Measurements from ENCODE around the gene LPP.

The LPP gene

DNA sequence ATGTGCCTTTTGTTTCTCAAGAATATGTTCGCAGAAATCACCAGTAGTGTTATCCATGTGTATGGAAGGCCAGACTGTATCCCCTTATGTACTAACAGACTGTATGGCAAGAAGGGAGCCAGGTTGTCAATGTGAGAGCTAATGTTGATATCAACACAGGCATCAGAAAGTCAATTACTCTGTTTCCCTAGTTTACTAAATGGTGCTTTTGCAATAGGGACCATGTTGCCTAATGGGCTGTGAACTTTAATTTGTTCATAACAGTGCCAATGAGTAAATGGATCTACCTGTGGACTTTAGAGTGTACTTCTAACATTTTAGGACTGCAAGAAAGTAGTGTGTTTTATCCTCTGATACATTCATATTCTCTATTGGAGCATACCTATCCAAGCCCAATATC, 586.1 kb downstream of the LPP start:
- FAIRE-seq, result no peak

DNA sequence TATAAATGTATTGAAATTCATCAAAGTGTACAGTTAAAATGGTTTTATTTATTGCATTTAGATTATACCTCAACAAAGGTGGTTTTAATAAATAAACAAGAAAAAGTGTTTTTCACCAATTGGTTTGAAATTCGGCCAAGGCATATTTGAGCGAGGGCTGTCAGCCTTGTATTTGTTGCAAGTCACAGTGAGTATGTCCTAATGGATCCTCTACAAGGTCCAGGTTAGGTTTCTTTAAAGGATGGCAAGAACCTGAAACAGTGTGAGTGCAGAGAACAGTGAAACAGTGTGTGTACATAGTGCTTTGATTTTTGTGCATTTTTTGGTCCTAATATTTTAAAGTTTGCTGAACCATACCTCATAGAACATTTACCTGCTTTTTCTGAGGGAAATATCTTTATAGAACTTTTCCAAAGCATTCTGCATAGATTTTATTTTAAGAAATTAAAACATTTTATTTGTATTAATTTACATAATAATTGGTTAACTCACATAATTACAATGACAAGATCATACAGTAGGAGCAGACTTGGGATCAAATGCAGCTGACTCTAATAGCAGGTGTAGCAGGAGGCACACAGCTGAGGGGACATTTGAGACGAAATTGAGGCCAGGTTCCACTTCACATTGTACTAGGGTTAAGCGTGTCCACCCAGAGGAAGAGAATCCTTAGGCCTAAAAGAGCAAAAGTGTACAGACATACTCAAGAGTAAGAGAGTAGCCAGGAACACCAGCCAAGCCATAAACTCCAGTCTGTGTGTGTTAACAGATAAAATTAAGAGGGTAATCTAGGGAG, 589.0 kb downstream of the LPP start:
- FAIRE-seq, result no peak

DNA sequence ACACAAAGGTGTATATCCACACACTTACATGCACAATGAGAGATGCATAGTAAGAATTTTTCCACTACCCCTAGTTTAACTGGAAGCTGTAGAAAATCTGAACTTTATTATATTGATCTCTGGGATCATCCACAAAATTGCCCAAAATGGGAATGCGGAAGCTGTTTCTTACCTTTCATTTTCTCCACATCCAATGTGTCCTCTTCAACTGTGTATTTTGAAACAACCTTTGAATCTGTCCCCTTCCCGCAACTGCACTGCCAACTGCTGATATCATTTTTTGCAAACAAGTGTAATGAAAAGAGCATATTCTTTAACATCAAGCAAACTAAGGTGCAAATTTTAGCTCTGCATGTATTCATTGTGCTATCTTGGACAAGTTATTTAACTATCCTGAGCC, 590.2 kb downstream of the LPP start:
- no peak for FAIRE-seq

DNA sequence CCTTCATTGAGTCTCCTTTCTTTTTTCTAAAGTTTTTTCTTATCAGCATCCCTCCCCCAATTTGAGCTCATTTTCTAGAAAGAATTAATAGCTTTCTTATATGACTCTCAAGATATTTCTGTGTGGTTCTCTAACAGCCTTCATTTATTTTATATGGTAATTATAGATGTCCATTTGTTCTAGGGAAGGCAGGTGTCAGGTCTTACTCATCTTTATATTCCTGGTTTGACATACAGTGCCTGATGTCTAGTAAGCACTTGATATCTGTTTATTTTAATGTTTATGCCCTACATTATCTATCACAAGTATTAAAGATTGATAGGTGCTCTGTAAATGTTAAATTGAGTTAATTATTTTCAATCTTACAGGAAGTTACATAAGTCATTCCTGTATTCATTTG, 591.1 kb downstream of the LPP start:
- FAIRE-seq, result no peak

DNA sequence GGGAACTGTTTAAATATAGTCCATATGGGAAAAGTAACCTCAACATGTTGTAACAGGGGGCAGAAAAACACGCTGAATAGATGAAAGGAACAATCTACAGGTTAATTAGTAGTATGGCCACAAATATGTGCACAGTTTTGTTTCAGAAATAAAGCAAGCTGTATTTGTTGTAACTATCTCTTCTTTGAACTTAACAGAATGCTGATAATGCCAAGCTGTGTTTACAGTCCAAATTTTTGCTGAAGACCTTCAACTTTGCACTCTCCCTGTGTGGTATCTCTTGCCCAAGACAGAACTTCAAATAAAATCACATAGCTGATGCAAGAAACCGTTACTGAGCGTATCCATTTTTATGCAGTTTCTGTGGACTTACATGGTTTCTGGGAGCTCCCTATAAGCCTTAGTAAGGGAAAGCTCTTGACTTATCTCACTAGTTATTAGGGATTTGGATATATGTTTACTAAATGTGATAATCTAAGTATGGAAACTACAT, 592.4 kb downstream of the LPP start:
- no peak for FAIRE-seq

DNA sequence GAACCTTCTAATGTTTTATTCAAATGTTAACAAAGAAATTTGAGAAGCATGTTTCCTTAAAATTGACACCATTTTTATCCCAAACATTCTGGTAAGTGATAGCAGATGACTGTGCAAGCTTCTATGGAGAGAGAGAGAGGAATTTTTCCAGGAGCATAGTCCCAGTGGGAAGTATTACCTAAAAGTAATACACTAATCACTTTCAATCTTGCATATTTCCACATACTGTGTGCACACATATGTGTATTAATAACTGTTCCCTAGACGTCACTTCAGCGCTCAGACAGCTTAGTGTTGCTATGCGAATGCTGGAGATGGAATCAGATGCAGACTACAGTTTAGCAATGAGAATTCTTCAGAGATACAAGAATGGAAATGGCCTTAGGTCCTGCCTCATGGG, 593.5 kb downstream of the LPP start:
- no peak for FAIRE-seq

DNA sequence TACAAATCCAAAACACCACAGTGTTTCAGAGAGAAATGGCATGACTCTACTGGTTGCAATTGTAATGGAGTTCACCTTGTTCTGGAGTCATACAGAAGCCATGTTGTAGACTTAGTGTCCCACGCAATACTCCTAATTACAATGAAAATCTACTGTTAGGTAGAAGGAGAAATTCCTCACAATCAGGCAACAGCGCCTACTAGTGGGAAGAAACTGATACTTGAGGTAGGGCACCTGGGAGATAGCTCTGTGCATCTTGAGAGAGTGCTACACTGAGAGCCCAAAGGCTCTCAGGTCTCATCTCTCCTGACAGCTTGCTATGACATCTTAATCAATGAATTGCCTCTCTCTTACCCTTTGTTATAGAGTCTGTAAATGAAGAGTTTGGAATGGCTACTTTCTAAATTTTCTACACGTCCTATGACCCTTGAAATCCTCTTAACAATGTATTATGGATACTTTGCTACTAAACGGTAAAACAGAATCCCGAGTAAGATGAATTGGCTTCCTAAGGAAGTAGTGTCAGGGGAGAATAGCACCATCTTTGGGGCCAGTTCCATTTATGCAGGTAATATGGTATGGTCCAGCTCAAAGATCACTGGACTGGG, 595.2 kb downstream of the LPP start:
- FAIRE-seq, result no peak

DNA sequence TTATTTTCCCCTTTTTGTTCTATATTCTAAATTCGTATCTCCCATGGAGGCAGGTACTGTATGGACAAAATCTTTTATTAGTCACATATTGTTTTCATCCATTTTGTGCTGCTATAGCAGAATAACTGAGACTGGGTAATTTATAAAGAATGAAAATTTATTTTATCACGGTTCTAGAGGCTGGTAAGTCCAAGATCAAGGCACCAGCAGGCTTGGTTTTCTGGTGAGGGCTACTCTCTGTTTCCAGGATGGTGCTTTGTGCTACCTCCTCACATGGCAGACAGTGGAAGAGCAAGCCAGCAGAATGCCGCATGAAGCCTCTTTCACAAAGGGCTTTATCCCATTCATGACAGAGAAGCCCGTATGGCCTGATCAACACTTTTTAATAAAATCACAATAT, 595.9 kb downstream of the LPP start:
- no peak for FAIRE-seq

DNA sequence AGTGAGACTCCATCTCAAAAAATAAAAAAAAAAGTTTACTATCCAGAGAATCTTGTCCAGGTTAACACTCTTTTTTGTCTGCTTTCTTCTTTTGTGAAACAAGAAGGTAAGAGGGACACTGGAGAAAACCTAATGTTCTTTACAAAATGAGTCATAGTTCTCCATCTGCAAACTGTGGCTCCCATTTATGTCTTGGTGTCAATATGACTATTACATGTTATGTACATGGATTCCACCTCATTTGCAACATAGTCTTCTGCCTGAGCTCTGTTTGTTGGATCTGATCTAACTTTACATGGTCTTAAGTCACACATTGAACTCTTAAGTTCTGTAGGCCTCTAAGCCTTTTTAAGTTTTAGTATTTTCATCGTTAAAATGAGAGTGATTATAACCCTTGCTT, 596.7 kb downstream of the LPP start:
- FAIRE-seq, result no peak

DNA sequence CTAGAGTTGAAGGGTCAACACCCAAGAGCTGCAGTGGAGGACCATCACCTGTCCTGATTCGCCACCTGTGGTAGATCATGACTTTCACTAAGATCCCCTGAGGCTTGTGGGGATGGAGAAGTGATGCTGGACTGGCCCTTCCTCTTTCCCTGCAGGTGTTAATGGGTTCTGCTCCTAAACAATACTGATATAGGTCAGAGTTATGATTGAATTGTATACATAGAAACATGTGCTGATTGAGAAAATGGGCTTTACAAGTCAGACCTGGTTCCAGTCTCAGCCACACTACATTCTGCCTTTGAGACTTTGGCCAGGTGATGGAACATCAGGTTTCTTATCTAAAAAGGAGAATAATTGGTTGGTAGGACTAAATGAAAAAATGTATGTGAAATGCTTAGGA, 598.9 kb downstream of the LPP start:
- no peak for FAIRE-seq

DNA sequence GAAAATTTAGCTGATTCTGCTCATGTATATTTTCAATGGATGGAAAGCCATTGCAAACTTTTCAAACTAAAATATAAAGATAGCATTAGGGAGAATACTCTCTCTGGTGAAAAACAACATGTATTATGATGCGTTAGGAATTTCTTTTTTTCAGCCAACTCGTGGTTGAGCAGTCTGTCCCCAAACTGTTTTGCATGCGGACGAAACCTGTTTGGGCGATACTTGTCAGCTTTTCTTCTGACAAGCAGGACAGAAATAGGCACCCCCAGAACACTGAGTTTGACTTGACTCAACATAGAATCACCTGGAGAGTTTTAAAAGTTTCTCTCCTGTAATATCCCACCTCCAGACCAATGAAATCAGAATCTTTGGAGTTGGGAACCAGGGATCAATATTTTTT, 600.3 kb downstream of the LPP start:
- FAIRE-seq, result no peak

DNA sequence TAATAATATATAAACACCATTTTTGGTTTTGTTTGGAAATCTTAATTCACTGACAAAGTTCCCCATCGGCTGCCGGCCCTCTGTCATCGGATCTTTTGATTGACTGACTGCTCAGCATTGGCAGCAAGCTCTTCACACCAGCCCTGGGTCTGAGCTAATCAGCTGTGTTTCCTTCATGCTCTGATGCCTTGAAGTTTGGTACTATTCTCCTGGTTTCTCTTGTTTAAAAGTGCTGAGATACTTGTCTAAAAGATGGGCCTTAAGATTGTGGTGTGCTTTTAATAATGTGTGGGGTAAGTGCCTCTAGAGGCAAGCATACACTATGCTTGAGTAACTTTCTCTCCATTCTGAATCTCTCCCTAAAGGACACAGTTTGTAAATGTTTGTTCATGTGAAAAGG, 602.3 kb downstream of the LPP start:
- FAIRE-seq, result no peak

DNA sequence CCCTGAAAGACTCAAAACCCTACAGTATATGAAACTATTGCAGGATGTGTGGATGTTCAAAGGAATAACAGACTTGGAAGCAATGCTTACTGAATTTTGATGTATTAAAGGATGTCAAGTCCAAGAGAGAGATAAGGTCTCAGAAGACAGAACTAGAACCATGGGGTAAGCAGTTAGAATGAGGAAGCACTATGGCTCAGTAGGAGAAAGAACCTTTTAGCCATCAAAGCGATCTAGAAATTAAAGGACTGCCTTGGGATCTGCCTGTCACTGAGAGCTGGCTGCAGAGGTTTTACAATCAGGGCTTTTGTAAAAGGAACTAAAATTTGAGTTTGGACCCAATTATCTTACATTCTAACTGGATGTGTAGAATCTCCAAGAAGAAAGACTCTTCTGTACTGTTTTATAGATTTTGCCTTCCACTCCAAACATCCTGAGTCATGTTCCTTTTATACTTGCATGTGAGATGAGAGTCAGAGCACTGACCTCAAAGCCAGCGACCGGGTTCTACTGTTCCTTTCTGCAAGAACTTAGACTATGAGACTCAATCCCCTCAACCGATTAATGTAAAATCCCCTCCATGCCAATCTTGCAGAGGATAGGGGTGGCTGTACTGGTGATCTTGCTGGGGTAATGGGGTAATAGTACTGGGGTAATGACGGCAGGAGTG, 605.5 kb downstream of the LPP start:
- FAIRE-seq, result no peak

DNA sequence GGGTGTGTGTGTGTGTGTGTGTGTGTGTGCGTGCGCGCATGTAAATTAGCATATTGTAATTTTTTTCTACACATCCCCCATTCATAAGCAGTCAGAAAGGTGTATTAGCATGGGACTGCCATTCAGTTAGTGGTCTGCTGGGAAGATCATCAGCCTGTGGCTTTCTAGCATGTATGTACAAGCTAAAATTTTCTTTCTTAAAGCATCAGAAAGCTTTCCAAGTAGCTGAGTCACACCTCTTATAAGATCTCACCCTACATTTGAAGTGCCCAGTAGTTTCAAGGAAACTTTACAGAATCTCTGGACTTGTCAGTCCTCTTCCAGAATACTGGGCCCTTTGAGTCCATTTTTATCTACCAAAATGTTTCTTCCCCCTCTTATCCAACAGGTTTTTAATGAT, 606.5 kb downstream of the LPP start:
- FAIRE-seq, result no peak

DNA sequence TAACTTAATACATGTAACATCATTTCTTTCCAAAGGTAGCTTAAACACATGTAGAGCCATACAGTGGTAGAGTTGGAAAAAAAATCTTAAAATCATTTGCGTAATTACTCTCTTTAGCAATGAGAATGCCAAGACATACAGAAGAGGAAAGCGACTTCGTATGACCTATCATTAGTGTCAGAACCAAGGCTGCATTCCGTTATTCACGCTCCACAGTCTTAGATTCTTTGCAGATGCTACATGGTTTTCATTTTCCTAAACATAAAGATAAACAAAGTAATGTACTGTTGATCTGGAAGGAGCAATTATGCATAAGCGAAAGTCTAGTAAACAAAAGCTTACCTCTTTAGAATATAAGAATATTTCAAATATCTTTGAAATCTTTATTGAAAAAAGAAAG, 607.5 kb downstream of the LPP start:
- no peak for FAIRE-seq

DNA sequence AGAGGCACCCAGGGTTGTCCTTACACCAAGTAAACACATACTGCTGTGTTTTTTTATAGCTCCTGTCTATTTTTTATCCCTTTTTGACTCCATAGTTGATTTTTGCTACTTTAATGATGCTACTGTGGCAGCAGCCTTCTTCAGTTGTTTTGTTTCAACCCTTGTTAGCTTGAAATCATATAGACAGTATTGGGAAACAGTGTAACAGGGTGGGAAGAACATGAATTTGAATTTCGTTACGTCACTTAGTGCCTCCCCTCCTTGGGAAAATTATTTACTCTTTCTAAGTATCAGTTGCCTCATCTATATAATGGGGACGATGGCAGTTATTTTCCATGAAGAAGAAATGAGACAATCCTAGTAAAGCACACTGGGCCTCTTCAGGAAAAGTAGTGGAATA, 608.0 kb downstream of the LPP start:
- no peak for FAIRE-seq

DNA sequence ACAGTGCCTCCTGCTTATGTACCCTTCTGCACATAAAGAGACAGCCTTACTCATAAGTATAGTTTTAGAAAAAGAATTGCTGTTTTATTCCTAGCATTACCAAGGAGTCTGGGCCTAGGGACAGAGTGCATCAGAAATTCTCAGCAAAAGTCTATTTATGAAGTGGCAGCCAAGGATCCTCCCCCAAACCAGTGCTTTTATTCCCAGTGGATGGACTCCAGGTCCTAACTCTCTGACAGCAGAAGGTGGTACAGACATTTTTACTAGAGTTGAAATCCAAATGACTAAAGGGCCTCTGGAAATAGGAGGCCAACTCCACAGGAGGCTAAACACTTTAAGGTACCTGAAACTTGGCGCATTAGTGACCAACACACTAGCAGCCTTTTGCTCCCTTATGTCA, 610.7 kb downstream of the LPP start:
- no peak for FAIRE-seq

DNA sequence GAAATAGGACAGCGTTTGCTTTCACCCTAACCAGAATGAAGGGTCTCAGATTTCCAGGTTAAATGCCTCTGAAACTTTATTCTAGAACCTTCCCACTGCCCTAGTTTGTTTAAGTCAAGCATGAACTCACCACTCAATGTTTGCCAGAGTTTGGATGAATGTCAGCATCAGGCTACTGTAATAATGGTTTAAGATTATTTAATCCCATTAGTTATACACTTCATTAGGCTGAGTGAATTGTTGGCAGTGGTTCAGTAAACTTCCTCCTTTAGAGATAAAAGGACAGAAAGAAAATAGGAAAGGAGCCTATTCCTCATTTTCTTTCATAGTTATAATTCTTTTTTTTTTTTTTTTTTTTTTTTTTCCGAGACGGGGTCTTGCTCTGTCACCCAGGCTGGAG, 615.9 kb downstream of the LPP start:
- FAIRE-seq, result no peak

DNA sequence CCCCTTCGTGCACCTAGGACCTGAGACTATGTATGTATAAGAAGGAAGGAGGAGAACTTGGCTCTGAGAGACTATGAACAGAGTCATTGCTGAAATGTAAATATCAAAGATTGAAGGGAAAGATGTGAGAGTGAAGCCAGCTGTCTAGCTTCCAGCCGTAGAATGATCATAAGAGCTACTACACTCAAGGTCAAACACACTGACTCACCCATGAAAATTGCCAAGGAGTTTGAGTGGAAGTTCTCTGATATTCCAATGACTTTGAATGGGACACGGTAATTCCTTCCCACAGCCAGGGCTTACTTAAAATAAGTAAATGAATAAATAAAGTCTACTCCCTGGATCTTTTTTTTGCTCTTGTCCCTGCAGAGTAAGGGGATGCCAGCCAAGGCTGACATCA, 618.9 kb downstream of the LPP start:
- FAIRE-seq, result no peak

DNA sequence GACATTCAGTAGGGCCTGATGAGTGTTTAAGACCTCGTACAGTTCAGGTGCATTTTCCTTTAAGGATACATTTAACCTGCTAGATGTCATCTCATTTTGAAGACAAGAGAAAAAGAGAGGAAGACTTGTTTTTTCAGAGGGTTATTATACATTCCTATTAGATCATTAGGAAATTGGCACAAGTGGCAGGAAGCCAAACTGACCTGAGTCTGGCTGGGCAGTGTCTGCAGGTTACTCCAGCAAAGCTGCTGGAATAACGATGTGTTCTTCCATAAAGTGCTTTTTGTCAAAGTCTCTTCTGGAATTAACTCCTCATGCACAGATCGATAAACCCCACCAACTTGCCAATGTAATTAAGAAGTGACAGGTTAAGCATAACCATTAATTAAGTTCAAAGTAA, 621.5 kb downstream of the LPP start:
- no peak for FAIRE-seq

DNA sequence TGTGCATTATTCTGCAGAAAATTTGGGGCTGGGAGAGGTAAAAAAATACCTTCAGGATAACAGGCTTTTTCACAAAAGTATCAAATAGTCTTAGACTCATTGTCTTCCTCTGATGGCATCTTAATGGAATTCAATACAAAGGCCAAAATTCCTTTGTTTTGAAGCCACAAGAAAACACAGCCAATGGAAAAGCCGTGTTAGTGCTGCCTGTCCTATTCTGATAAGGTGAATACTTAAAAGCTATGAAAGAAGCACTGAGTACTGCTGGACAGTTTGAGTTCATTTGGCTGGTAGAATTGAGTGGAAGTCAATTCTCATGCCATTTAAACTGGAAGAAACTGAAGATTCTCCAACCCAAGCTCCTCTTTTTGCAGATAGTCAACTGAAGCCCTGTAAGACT, 622.5 kb downstream of the LPP start:
- FAIRE-seq, result no peak

DNA sequence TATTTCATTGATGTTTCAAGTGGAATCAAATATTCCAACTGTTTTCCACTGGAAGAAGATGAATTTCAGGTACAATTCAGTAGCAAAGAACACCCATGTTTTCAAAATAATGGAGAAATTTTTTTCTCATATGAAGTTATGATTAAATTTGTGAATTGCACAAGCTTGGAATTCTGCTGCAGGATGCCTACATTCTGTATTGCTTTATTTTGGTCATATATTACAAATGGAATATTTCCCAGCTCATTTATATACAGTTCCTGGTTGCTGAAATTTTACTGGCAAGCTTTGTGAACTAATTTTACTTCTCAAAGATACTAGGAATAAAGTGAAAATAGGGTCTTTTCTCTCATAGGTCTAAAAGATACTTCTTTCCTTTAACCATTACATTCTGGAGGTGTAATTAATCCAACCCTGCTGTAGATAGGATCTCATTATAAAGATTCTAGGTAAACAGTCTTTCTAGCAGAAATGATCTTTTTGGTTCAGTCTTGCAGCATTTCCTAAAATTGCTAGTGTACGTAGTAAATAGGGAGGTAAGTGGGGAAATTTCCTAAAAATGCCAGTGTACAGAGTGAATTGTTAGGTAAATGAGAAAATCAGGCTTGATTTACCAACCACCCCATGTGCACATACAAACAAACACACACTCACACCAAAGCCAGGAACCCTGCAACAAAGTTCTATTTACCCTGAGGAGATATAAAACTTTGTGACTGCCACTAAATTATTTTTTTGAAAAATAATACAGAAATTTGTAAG, 624.3 kb downstream of the LPP start:
- FAIRE-seq, result no peak

DNA sequence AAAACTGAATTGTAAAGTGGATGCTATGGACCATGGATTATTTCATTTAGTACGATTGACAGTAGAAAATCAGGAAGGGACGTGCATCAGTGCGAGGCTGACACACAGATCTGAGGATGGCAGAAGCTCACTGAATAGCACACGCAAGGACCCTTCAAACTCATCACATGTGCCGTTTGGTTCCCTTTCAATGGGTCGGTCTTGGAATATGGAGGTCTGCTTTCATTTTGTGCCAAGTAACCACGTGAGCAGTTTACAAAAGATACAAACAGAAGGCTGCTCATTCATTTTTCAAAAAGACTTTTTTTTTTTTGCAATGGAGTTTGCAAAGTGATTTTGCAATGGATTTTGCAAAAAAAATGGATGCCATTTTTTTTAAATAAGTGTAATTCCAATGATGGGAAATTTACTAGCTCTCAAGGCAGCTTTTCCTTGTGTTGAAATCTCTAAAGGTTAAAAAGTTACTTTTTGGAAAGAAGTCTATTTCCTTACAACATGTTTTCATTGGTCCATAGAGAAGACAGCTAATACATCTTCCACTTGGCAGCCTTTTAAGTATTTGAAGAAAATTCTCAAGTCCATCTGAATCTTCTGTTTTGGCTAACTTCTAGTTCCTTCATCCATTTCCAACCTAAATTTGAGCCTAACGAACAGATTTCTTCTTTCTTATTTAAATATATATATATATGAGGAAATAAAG, 625.5 kb downstream of the LPP start:
- no peak for FAIRE-seq
